WTC11 (cell line): ENCODE measurements around the gene NINJ2. TPM values are rescaled to one million over a fixed set of nuclear protein-coding genes. Genes with fewer than 3 reads are reported as not detected.

Experiments
- ATAC-seq: fragments of 200-7000 bp; cut with Tn5 transposase; 2 replicates; pipeline ENCODE4 v1.10.0; 2021; ENCODE audit warnings: mild to moderate bottlenecking, moderate library complexity
- CTCF ChIA-PET: fragments of 300-600 bp; sonication (Branson Sonifier 250); formaldehyde crosslinking; loops from one replicate; lab custom pipeline; 2021; ENCODE audit warnings: antibody characterized with exemption; lab: Charles Lee
- POLR2A ChIA-PET: fragments of 350-600 bp; sonication (Branson Sonifier 250); formaldehyde crosslinking; loops from one replicate; lab custom pipeline; 2021; ENCODE audit warnings: antibody characterized with exemption; lab: Charles Lee
- DNase-seq: peaks from one replicate; pipeline ENCODE4 v3.0.0; 2021; ENCODE audit warnings: low spot score
- H3K27ac Mint-ChIP-seq: 2 replicates; pipeline ENCODE4 v1.8.0; 2021; ENCODE audit warnings: mixed read lengths
- H3K27me3 Mint-ChIP-seq: 2 replicates; pipeline ENCODE4 v1.8.0; 2021; ENCODE audit warnings: low read depth, mild to moderate bottlenecking, moderate library complexity, mixed read lengths
- H3K36me3 Mint-ChIP-seq: 2 replicates; pipeline ENCODE4 v1.8.0; 2021; ENCODE audit warnings: mixed read lengths
- H3K4me1 Mint-ChIP-seq: 2 replicates; pipeline ENCODE4 v1.8.0; 2022; ENCODE audit warnings: mixed read lengths
- H3K4me3 Mint-ChIP-seq: 2 replicates; pipeline ENCODE4 v1.8.0; 2021; ENCODE audit warnings: mild to moderate bottlenecking, moderate library complexity, mixed read lengths
- H3K9me3 Mint-ChIP-seq: 2 replicates; pipeline ENCODE4 v1.8.0; 2021; ENCODE audit warnings: mixed read lengths
- AFF4 ChIP-seq: sonication (generic); formaldehyde crosslinking; IDR thresholded peaks from 2 replicates; pipeline ENCODE4 v1.8.1; 2023; ENCODE audit warnings: mild to moderate bottlenecking, missing genetic modification reagents, borderline replicate concordance
- ATF2 ChIP-seq: sonication (generic); formaldehyde crosslinking; IDR thresholded peaks from 2 replicates; pipeline ENCODE4 v1.8.1; 2022; ENCODE audit warnings: low read depth, missing genetic modification reagents, borderline replicate concordance
- CDX4 ChIP-seq: fragments of 250-450 bp; sonication (Bioruptor Pico); IDR thresholded peaks from 2 replicates; pipeline ENCODE4 v1.9.0; 2021; ENCODE audit warnings: moderate library complexity, mild to moderate bottlenecking, inconsistent platforms, borderline replicate concordance
- CTCF ChIP-seq: fragments of 200-600 bp; IDR thresholded peaks from 2 replicates; pipeline ENCODE4 v1.8.0; 2022; ENCODE audit warnings: antibody characterized with exemption
- E2F5 ChIP-seq: sonication (generic); formaldehyde crosslinking; IDR thresholded peaks from 2 replicates; pipeline ENCODE4 v1.8.1; 2022; ENCODE audit warnings: mild to moderate bottlenecking, moderate library complexity, missing genetic modification reagents
- ELF4 ChIP-seq: sonication (generic); formaldehyde crosslinking; IDR thresholded peaks from 2 replicates; pipeline ENCODE4 v1.8.1; 2022; ENCODE audit warnings: low read depth, mild to moderate bottlenecking, moderate library complexity, missing genetic modification reagents
- FOXP1 ChIP-seq: sonication (generic); formaldehyde crosslinking; IDR thresholded peaks from 2 replicates; pipeline ENCODE4 v1.8.0; 2022; ENCODE audit warnings: missing genetic modification reagents, mild to moderate bottlenecking, moderate library complexity, borderline replicate concordance
- MLX ChIP-seq: sonication (generic); formaldehyde crosslinking; IDR thresholded peaks from 2 replicates; pipeline ENCODE4 v1.8.1; 2023; ENCODE audit warnings: mild to moderate bottlenecking, missing genetic modification reagents, moderate library complexity
- NFATC4 ChIP-seq: fragments of 250-450 bp; sonication (Bioruptor Pico); IDR thresholded peaks from 2 replicates; pipeline ENCODE4 v1.9.0; 2021; ENCODE audit warnings: mild to moderate bottlenecking
- NFYB ChIP-seq: sonication (generic); formaldehyde crosslinking; conservative IDR thresholded peaks from 2 replicates; pipeline ENCODE4 v1.8.0; 2022; ENCODE audit warnings: low read depth, missing genetic modification reagents
- NR1H2 ChIP-seq: sonication (generic); formaldehyde crosslinking; IDR thresholded peaks from 2 replicates; pipeline ENCODE4 v1.9.0; 2021; ENCODE audit warnings: mild to moderate bottlenecking, moderate library complexity, missing genetic modification reagents
- RELA ChIP-seq: sonication (generic); formaldehyde crosslinking; IDR thresholded peaks from 2 replicates; pipeline ENCODE4 v1.8.1; 2022; ENCODE audit warnings: missing genetic modification reagents, mild to moderate bottlenecking, borderline replicate concordance
- TCF7 ChIP-seq: sonication (generic); formaldehyde crosslinking; IDR thresholded peaks from 2 replicates; pipeline ENCODE4 v1.8.0; 2022; ENCODE audit warnings: mild to moderate bottlenecking, low read depth, missing genetic modification reagents, moderate library complexity
- ZNF121 ChIP-seq: sonication (generic); formaldehyde crosslinking; IDR thresholded peaks from 2 replicates; pipeline ENCODE4 v1.8.0; 2023; ENCODE audit warnings: missing genetic modification reagents
- ZNF138 ChIP-seq: sonication (generic); formaldehyde crosslinking; conservative IDR thresholded peaks from 2 replicates; pipeline ENCODE4 v1.8.1; 2022; ENCODE audit warnings: mild to moderate bottlenecking, moderate library complexity, missing genetic modification reagents
- total RNA-seq: library from RNA; stranded (reverse); gene quantifications from 3 replicates; pipeline ENCODE4 v1.2.3, GENCODE V29; 2021
- TF ChIP-seq, protein P1 (sequence below): sonication (generic); formaldehyde crosslinking; IDR thresholded peaks from 2 replicates; pipeline ENCODE4 v1.8.1; 2022; ENCODE audit warnings: mild to moderate bottlenecking, missing genetic modification reagents, moderate library complexity, borderline replicate concordance
- TF ChIP-seq, protein P2 (sequence below): fragments of 250-450 bp; sonication (Bioruptor Pico); IDR thresholded peaks from 2 replicates; pipeline ENCODE4 v2.1.2; 2022; ENCODE audit warnings: mild to moderate bottlenecking, moderate library complexity
- TF ChIP-seq, protein P3 (sequence below): sonication (generic); formaldehyde crosslinking; IDR thresholded peaks from 2 replicates; pipeline ENCODE4 v1.8.1; 2023; ENCODE audit warnings: mild to moderate bottlenecking, missing genetic modification reagents

Gene NINJ2
- total RNA-seq, 1 experiment from 2014 or later: 0.42 TPM

DNA sequence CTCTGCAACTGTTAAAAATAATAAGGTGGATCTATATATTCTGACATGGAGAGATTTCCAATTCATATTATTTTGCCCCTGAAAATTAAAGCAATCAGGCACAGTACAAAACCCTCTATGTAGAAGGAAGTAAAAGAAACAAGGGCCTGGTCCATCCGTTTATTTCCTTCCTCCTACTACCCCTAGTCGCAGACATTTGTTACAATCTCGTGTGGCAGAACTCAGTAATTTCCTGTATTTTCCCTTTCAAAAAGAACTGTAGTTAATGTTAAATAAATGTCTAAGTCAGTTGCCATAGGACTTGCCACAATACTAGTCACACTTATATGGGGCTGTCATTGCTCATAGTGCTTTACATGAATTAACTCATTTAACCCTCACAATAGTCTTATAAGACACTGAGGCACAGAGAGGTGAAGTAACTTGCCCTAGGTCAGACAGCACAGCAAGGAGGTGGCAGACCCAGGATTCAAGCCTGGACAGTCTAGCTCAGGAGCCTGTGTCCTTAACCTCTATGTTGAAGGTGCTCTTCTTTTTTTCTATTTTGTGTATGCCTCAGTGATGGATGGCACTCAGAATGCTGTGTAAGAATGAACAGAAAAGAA is 24.2 kb downstream of the NINJ2 start:
- CTCF ChIA-PET: no interaction called here
- TF ChIP-seq CDX4 (CRISPR knock-in tag) (no peak), NFATC4 (no peak), MLX (CRISPR knock-in tag) (no peak)
- TF ChIP-seq, protein P1, sequence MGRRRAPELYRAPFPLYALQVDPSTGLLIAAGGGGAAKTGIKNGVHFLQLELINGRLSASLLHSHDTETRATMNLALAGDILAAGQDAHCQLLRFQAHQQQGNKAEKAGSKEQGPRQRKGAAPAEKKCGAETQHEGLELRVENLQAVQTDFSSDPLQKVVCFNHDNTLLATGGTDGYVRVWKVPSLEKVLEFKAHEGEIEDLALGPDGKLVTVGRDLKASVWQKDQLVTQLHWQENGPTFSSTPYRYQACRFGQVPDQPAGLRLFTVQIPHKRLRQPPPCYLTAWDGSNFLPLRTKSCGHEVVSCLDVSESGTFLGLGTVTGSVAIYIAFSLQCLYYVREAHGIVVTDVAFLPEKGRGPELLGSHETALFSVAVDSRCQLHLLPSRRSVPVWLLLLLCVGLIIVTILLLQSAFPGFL (CRISPR knock-in tag): no peak
- TF ChIP-seq, all 79 proteins: peak for 0
- Mint-ChIP-seq H3K36me3 (no peaks in the 10 kb centered on the region), H3K27me3 (no peaks in the 10 kb centered on the region), H3K4me1 (peaks cover 7% of the 10 kb centered on the region), H3K4me3 (no peak overlapping the region), H3K27ac (no peak overlapping the region), H3K9me3 (no peaks in the 10 kb centered on the region)
- ATAC-seq (no peak), DNase-seq (no peak)
- POLR2A ChIA-PET: no interaction called here

GRCh38 chr12:636632-637031 is 26.6 kb downstream of the NINJ2 start:
- no peak overlapping the region for H3K27ac Mint-ChIP-seq
- H3K27me3 Mint-ChIP-seq: no peaks in the 10 kb centered on the region
- peaks cover 16% of the 10 kb centered on the region for H3K4me1 Mint-ChIP-seq
- CTCF ChIA-PET: no interaction called here
- DNase-seq (no peak), ATAC-seq (no peak)
- no peak overlapping the region for H3K4me3 Mint-ChIP-seq
- no peaks in the 10 kb centered on the region for H3K36me3 Mint-ChIP-seq
- H3K9me3 Mint-ChIP-seq: no peaks in the 10 kb centered on the region
- POLR2A ChIA-PET: no interaction called here
- TF ChIP-seq TCF7 (no peak), E2F5 (no peak), RELA (CRISPR knock-in tag) (no peak), NFYB (CRISPR knock-in tag) (no peak), FOXP1 (CRISPR knock-in tag) (no peak), NR1H2 (CRISPR knock-in tag) (no peak), ELF4 (no peak), AFF4 (CRISPR knock-in tag) (no peak), ZNF138 (CRISPR knock-in tag) (no peak), ATF2 (CRISPR knock-in tag) (no peak), ZNF121 (CRISPR knock-in tag) (no peak), CTCF (no peak)
- TF ChIP-seq, protein P2, sequence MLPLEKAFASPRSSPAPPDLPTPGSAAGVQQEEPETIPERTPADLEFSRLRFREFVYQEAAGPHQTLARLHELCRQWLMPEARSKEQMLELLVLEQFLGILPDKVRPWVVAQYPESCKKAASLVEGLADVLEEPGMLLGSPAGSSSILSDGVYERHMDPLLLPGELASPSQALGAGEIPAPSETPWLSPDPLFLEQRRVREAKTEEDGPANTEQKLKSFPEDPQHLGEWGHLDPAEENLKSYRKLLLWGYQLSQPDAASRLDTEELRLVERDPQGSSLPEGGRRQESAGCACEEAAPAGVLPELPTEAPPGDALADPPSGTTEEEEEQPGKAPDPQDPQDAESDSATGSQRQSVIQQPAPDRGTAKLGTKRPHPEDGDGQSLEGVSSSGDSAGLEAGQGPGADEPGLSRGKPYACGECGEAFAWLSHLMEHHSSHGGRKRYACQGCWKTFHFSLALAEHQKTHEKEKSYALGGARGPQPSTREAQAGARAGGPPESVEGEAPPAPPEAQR (CRISPR knock-in tag): no peak
- TF ChIP-seq, protein P3, sequence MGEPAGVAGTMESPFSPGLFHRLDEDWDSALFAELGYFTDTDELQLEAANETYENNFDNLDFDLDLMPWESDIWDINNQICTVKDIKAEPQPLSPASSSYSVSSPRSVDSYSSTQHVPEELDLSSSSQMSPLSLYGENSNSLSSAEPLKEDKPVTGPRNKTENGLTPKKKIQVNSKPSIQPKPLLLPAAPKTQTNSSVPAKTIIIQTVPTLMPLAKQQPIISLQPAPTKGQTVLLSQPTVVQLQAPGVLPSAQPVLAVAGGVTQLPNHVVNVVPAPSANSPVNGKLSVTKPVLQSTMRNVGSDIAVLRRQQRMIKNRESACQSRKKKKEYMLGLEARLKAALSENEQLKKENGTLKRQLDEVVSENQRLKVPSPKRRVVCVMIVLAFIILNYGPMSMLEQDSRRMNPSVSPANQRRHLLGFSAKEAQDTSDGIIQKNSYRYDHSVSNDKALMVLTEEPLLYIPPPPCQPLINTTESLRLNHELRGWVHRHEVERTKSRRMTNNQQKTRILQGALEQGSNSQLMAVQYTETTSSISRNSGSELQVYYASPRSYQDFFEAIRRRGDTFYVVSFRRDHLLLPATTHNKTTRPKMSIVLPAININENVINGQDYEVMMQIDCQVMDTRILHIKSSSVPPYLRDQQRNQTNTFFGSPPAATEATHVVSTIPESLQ (CRISPR knock-in tag): no peak
